Liver (tissue), 9 donors: ENCODE measurements around the gene CRYBB3. TPM values are rescaled to one million over a fixed set of nuclear protein-coding genes. Genes with fewer than 3 reads are reported as not detected.

ENCODE experiments used
- DNase-seq: peaks from one replicate; pipeline ENCODE4 v3.0.0-alpha.2; 2017; ENCODE audit warnings: low spot score
- H3K27ac ChIP-seq, 2 donors: one replicate each; pipeline ENCODE4 v1.7.0; 2013; ENCODE audit warnings: inconsistent platforms in 2 of 2, low read length in 2 of 2, control low read depth in 1 of 2, low read depth in 1 of 2, mild to moderate bottlenecking in 1 of 2
- H3K27me3 ChIP-seq, 4 donors: one replicate each; pipeline versions ENCODE4 v1.6.1 to v1.7.0; 2013; ENCODE audit warnings: low read length in 3 of 4, inconsistent platforms in 1 of 4, mild to moderate bottlenecking in 1 of 4, moderate library complexity in 1 of 4; ENCODE audit not compliant: control insufficient read depth in 4 of 4, insufficient read depth in 4 of 4
- H3K36me3 ChIP-seq, 4 donors: one replicate each; pipeline versions ENCODE4 v1.6.1 to v1.7.0; 2013; ENCODE audit warnings: low read length in 3 of 4, mild to moderate bottlenecking in 3 of 4, low read depth in 1 of 4, moderate library complexity in 1 of 4; ENCODE audit not compliant: control insufficient read depth in 4 of 4, insufficient read depth in 3 of 4
- H3K4me1 ChIP-seq, 4 donors: one replicate each; pipeline versions ENCODE4 v1.6.1 to v1.7.0; 2013; ENCODE audit warnings: low read length in 3 of 4, mild to moderate bottlenecking in 3 of 4, moderate library complexity in 1 of 4; ENCODE audit not compliant: control insufficient read depth in 4 of 4, insufficient read depth in 4 of 4
- H3K4me3 ChIP-seq, 3 donors: one replicate each; pipeline versions ENCODE4 v1.6.1 to v1.7.0; 2013; ENCODE audit warnings: low read length in 3 of 3, control low read depth in 1 of 3, low read depth in 1 of 3, mild to moderate bottlenecking in 1 of 3
- H3K9ac ChIP-seq, 2 donors: one replicate each; pipeline ENCODE4 v1.7.0; 2013; ENCODE audit warnings: low read length in 2 of 2, mild to moderate bottlenecking in 2 of 2, moderate library complexity in 2 of 2, control low read depth in 1 of 2, low read depth in 1 of 2
- H3K9me3 ChIP-seq, 4 donors: one replicate each; pipeline versions ENCODE4 v1.6.1 to v1.7.0; 2013; ENCODE audit warnings: low read length in 3 of 4; ENCODE audit not compliant: control insufficient read depth in 4 of 4
- CTCF ChIP-seq: fragments of 150-350 bp; IDR thresholded peaks from 2 replicates; pipeline ENCODE4 v1.5.1; 2017; ENCODE audit warnings: improper control_type of control experiment, low read depth, low read length; ENCODE audit not compliant: missing input control
- EGR1 ChIP-seq, 2 donors: IDR thresholded peaks; 2 replicates each; pipeline ENCODE4 v1.6.1; 2016 to 2018; ENCODE audit warnings: antibody characterized with exemption in 2 of 2, low read depth in 2 of 2
- FOXA1 ChIP-seq: IDR thresholded peaks from 2 replicates; pipeline ENCODE4 v1.6.1; 2016; ENCODE audit warnings: antibody characterized with exemption
- MAX ChIP-seq: IDR thresholded peaks from 2 replicates; pipeline ENCODE4 v1.6.1; 2016; ENCODE audit warnings: antibody characterized with exemption
- REST ChIP-seq: IDR thresholded peaks from 2 replicates; pipeline ENCODE4 v1.6.1; 2016; ENCODE audit warnings: antibody characterized with exemption, mild to moderate bottlenecking
- RXRA ChIP-seq, 2 donors: IDR thresholded peaks; 2 replicates each; pipeline ENCODE4 v1.6.1; 2017 to 2018; ENCODE audit warnings: antibody characterized with exemption in 2 of 2, mild to moderate bottlenecking in 1 of 2
- SP1 ChIP-seq: IDR thresholded peaks from 2 replicates; pipeline ENCODE4 v1.6.1; 2018; ENCODE audit warnings: antibody characterized with exemption, mild to moderate bottlenecking
- TAF1 ChIP-seq: conservative IDR thresholded peaks from 2 replicates; pipeline ENCODE4 v1.6.1; 2016; ENCODE audit warnings: antibody characterized with exemption, mild to moderate bottlenecking
- YY1 ChIP-seq: IDR thresholded peaks from 2 replicates; pipeline ENCODE4 v1.6.1; 2016; ENCODE audit warnings: antibody characterized with exemption, mild to moderate bottlenecking
- ZBTB33 ChIP-seq: IDR thresholded peaks from 2 replicates; pipeline ENCODE4 v1.6.1; 2016; ENCODE audit warnings: antibody characterized with exemption
- WGBS: extraction: QIAGEN DNeasy Blood & Tissue Kit; methylation state at CpG from one replicate; pipeline ENCODE4 v1.1.7; 2013; 5-methylcytosine and 5-hydroxymethylcytosine counted together
- polyA plus RNA-seq, 2 donors: library from polyadenylated mRNA; stranded (reverse) in 1 of 2; unstranded in 1 of 2; fragments of 200-250 nt in 1 of 2; fragments of >200 nt in 1 of 2; fragmentation: Nextera tagmentation in 1 of 2; extraction: Ambion mirVana in 1 of 2; gene quantifications; one replicate each; pipeline versions ENCODE4 v1.2.1 to v1.2.3, GENCODE V29; 2013 to 2015
- total RNA-seq, 2 donors: library from RNA; depleted of rRNA; stranded (reverse); fragments of >200 nt; gene quantifications; one replicate each; pipeline ENCODE4 v1.2.3, GENCODE V29; 2014
- donor health status: healthy.
- donor health status: healthy.
- donor health status: healthy.
- donor health status: healthy.
- donor health status: healthy.

Gene CRYBB3
- total and polyA plus RNA-seq, 4 donors: 0.25 to 0.38 TPM; not detected in 2

- 81% methylated on average over 8 of the region's 8 CpGs for WGBS
- TF ChIP-seq TAF1 (no peak), EGR1 (IDR thresholded peaks at IDR 0.05; ENCODE audit: low read depth in 2 of 2) (no peak), YY1 (no peak), SP1 (no peak), FOXA1 (no peak), CTCF (no peak), ZBTB33 (no peak), MAX (no peak), RXRA (IDR thresholded peaks at IDR 0.05) (no peak)
Measured at GRCh38 chr22:25221790-25222189, 22.1 kb downstream of the CRYBB3 start.

GRCh38 chr22:25223269-25223850, 23.7 kb downstream of the CRYBB3 start:
- no peaks in the 10 kb centered on the region for H3K36me3 ChIP-seq
- no peak overlapping the region for H3K9ac ChIP-seq
- TF ChIP-seq RXRA (IDR thresholded peaks at IDR 0.05) (peak; percentile 23 to 42), REST (no peak)
- H3K4me1 ChIP-seq: no peaks in the 10 kb centered on the region
- 68% methylated on average over 12 of the region's 12 CpGs for WGBS
- no peak for DNase-seq
- no peaks in the 10 kb centered on the region for H3K27me3 ChIP-seq
- H3K9me3 ChIP-seq: no peaks in the 10 kb centered on the region
- H3K27ac ChIP-seq: no peak overlapping the region
- H3K4me3 ChIP-seq: no peak overlapping the region

More at GRCh38 chr22:25221790-25222189, 22.1 kb downstream of the CRYBB3 start:
- no peaks in the 10 kb centered on the region for H3K9me3 ChIP-seq
- no peaks in the 10 kb centered on the region for H3K4me1 ChIP-seq
- no peak overlapping the region for H3K4me3 ChIP-seq
- H3K9ac ChIP-seq: no peak overlapping the region
- no peaks in the 10 kb centered on the region for H3K36me3 ChIP-seq
- no peak overlapping the region for H3K27ac ChIP-seq
- no peak for DNase-seq
- no peaks in the 10 kb centered on the region for H3K27me3 ChIP-seq
